ENCODE results near the gene RPL4. TPM values are rescaled to one million over a fixed set of nuclear protein-coding genes. Genes with fewer than 3 reads are reported as not detected.

The RPL4 gene
- total RNA-seq, 2 donors from 2014 or later = 2,054 to 2,622 TPM

DNA sequence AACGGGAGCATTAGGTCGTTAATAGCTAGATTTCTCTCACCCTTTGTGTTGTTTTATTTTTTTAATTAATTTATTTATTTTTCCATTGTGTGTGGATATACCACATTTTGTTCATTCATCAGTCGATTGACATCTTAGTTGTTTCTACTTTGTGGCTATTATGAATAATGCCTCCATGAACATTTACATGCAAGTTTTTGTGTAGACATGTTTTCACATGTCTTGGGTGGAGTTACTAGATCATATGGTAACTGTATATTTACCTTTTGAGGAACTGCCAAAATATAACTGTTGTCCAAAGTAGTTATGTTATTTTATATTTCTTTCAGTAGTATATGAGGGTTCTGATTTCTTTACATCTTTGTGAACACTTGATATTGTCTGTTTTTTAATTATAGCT lies 19.3 kb upstream of the RPL4 start:
- Histone ChIP-seq H3K27me3 (no peaks in the 10 kb centered on the region), H3K4me3 (no peak overlapping the region), H3K36me3 (no peaks in the 10 kb centered on the region), H3K27ac (no peak overlapping the region), H3K9me3 (no peaks in the 10 kb centered on the region), H3K4me1 (no peaks in the 10 kb centered on the region)
- no peak for TF ChIP-seq CTCF (IDR thresholded peaks at IDR 0.05)
- DNase-seq (ENCODE audit: low spot score) = no peak

DNA sequence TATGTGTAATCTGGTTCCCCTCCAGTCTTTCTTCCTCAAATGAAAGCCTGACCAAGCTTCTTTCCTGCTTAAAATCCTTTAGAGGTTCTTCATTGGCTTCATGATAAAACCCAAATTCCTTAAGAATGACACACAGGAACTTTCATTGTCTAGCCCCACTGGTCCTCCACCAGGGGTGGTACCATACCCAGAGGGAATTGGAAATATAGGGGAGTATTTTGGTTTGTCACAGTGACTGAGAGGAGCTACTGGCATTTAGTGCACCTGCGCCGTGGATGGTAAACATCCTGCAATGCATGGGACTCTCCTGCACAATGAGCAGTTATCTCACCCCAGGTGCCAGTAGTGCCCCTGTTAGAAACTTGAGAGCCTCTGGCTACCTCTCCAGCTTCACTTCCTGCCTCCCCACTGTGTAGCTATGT lies 11.3 kb upstream of the RPL4 start:
- TF ChIP-seq CTCF (IDR thresholded peaks at IDR 0.05) = no peak
- Histone ChIP-seq H3K4me1 (no peaks in the 10 kb centered on the region), H3K27me3 (no peaks in the 10 kb centered on the region), H3K27ac (no peak overlapping the region), H3K36me3 (no peaks in the 10 kb centered on the region), H3K9me3 (no peaks in the 10 kb centered on the region), H3K4me3 (no peak overlapping the region)
- no peak for DNase-seq (ENCODE audit: low spot score)

GRCh38 chr15:66514586-66514985 lies 9.9 kb upstream of the RPL4 start:
- H3K4me1 ChIP-seq = no peaks in the 10 kb centered on the region
- no peak overlapping the region for H3K27ac ChIP-seq
- no peaks in the 10 kb centered on the region for H3K36me3 ChIP-seq
- DNase-seq (ENCODE audit: low spot score) = no peak
- H3K9me3 ChIP-seq = no peaks in the 10 kb centered on the region
- H3K4me3 ChIP-seq = no peak overlapping the region
- H3K27me3 ChIP-seq = no peaks in the 10 kb centered on the region
- no peak for TF ChIP-seq CTCF (IDR thresholded peaks at IDR 0.05)

- H3K27ac ChIP-seq = no peak overlapping the region
- H3K9me3 ChIP-seq = no peaks in the 10 kb centered on the region
- H3K36me3 ChIP-seq = peaks cover under 1% of the 10 kb centered on the region
- no peak for DNase-seq (ENCODE audit: low spot score)
- no peaks in the 10 kb centered on the region for H3K27me3 ChIP-seq
- TF ChIP-seq CTCF (IDR thresholded peaks at IDR 0.05) = no peak
- no peak overlapping the region for H3K4me3 ChIP-seq
- H3K4me1 ChIP-seq = peaks cover 0 to 14% of the 10 kb centered on the region in 2 donors
These were observed 3.7 kb upstream of the RPL4 start for GRCh38 chr15:66508293-66508883.

- Histone ChIP-seq H3K9me3 (no peaks in the 10 kb centered on the region), H3K27ac (no peak overlapping the region), H3K4me1 (peaks cover 0 to 29% of the 10 kb centered on the region in 2 donors), H3K4me3 (peak overlapping the region; percentile 91 to 92), H3K27me3 (no peaks in the 10 kb centered on the region), H3K36me3 (peaks cover 26% of the 10 kb centered on the region)
- no peak for DNase-seq (ENCODE audit: low spot score)
- no peak for TF ChIP-seq CTCF (IDR thresholded peaks at IDR 0.05)
These were observed 1.2 kb upstream of the RPL4 start for GRCh38 chr15:66505818-66506217.

- H3K36me3 ChIP-seq = peaks cover 30% of the 10 kb centered on the region
- no peaks in the 10 kb centered on the region for H3K27me3 ChIP-seq
- peak overlapping the region; percentile 91 to 92 for H3K4me3 ChIP-seq
- TF ChIP-seq CTCF (IDR thresholded peaks at IDR 0.05) = no peak
- peak overlapping the region; percentile 88 to 93 for H3K27ac ChIP-seq
- peaks cover 0 to 29% of the 10 kb centered on the region in 2 donors for H3K4me1 ChIP-seq
- no peak for DNase-seq (ENCODE audit: low spot score)
- no peaks in the 10 kb centered on the region for H3K9me3 ChIP-seq
These were observed 766 bp upstream of the RPL4 start for GRCh38 chr15:66505430-66505811.

Measured in right atrium auricular region (tissue), 2 donors.